ENCODE results near the gene CNTN4.

- TF ChIP-seq CTCF (IDR thresholded peaks at IDR 0.05; ENCODE audit: low read length), result no peak
- TF ChIP-seq EZH2 (IDR thresholded peaks at IDR 0.05; ENCODE audit: borderline replicate concordance, low read length), result no peak
Measured at GRCh38 chr3:2218375-2218774, 119.7 kb downstream of the CNTN4 start.
